HG03520 (cell line): Measurements from ENCODE around the gene KIRREL3.
A peak's percentile ranks its signal among the peaks of the same experiment; 100 is the strongest.

ENCODE experiments used
- ATAC-seq: cut with Tn5 transposase; IDR thresholded peaks from one replicate; pipeline ENCODE4 v1.9.1; 2021; ENCODE audit warnings: mild to moderate bottlenecking, moderate library complexity; ENCODE audit not compliant: unreplicated experiment

KIRREL3 gene

DNA sequence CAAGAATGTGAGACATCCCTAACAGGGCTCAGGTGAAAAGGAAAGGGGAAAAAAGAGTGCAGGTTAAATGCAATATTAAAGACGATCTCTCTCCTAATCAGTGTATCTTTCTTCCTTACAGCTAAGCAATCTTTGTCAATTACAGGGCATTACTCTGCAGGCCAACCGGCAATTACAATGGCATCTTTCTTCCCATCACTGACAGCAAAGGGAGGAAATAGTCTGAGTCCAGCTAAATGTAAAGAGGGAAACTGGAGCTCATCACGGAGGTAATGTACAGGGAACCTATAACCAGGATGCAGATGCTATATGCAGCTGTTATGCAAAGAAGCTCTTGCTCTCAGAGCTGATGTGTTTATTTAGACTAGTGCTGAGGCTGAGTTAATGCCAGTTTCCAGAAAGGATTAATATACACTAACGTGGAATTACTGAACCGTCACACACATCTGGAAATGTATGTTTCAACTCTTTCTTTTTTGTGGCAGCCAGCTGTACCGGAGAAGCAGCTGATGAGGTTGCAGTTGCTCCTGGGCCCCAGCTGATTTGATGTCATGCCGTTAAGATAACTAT, 121.6 kb downstream of the KIRREL3 start:
- ATAC-seq = no peak

GRCh38 chr11:126874831-126875230, 125.7 kb downstream of the KIRREL3 start:
- no peak for ATAC-seq

- ATAC-seq = no peak
Measured at GRCh38 chr11:126874276-126874675, 126.3 kb downstream of the KIRREL3 start.

DNA sequence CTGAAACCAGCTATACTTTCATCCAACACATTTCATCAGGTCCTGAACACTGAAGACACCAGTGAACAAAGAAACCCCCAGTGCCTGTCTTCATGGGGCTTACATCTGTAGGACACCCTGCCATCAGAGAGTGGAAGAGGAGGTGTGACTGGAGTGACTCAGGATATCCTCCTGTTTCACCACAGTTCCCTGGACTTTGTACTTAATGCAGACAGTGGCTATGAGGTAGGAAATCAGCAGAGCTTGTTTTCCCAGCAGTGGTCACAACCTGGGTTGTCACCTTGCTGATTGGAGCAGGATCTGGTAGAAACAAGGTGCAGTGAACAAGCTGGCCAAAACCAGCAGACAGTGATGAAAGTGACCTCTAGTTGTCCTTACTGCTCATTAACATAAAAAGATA, 128.8 kb downstream of the KIRREL3 start:
- no peak for ATAC-seq

- ATAC-seq = no peak
Measured at GRCh38 chr11:126870021-126870420, 130.5 kb downstream of the KIRREL3 start.

DNA sequence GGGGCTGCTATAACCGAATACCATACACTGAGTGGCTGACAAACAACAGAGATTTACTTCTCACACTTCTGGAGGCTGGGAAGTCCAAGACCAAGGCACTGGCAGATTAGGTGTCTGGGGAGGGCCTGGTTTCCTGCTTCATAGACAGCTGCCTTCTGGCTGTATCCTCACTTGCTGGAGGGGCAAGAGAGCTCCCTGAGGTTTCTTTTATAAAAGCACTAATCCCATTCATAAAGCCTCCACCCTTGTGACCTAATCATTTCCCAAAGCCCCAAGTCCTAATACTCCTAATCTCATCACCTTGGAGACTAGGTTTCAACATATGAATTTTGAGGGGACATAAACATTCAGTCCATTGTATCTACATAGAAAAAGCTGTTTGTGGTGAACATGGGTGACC, 131.8 kb downstream of the KIRREL3 start:
- ATAC-seq = no peak

GRCh38 chr11:126864934-126865333, 135.6 kb downstream of the KIRREL3 start:
- ATAC-seq = no peak

DNA sequence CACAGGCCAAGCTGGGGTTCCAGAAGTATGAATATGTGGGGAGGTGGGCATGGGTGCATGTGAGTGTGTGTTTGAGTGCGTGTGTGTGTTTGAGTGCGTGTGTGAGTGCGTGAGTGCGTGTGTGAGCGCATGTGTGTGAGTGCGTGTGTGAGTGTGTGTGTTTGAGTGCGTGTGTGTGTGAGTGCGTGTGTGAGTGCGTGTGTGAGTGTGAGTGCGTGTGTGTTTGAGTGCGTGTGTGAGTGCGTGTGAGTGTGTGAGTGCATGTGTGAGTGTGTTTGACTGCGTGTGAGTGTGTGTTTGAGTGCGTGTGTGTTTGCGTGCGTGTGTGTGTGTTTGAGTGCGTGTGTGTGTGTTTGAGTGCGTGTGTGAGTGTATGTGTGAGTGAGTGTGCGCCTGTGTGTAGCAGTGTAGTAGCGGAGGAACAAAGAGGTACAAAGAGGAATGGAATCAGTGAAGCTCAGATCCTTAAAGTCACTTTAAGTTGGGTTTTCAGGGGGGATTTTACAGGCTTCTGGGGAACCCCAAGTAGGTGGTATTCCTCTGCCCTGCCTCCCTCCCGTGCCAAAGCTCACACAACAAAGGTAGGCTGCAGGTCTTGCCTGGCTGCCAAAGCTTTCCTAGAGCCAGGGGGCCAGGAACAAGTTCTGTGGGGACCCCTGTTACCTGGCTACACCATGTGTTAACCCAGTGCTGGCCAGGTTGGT, 137.1 kb downstream of the KIRREL3 start:
- no peak for ATAC-seq

- peak; percentile 66 for ATAC-seq
Measured at GRCh38 chr11:126862664-126863243, 137.8 kb downstream of the KIRREL3 start.

GRCh38 chr11:126861796-126862459, 138.6 kb downstream of the KIRREL3 start:
- no peak for ATAC-seq

GRCh38 chr11:126857860-126858808, 142.4 kb downstream of the KIRREL3 start:
- ATAC-seq = no peak

DNA sequence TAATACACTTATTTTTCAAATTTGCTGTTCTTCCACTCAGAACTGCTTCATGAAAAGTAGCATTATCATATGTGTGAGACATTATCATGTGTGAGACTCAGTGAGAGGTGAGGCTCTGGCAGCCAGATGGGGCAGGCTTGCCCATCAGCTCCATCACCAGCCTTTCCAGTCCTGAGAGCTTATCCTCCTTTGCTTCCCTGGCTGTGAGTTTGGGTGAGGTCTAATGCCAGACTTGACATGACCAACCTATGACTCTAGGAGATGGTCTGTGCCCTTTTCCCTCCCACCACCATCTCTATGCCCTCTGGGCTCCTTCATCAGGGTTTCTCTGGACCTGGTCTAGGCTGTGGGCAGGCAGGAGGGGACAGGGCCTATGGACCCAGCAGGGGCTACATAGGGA, 145.0 kb downstream of the KIRREL3 start:
- no peak for ATAC-seq

DNA sequence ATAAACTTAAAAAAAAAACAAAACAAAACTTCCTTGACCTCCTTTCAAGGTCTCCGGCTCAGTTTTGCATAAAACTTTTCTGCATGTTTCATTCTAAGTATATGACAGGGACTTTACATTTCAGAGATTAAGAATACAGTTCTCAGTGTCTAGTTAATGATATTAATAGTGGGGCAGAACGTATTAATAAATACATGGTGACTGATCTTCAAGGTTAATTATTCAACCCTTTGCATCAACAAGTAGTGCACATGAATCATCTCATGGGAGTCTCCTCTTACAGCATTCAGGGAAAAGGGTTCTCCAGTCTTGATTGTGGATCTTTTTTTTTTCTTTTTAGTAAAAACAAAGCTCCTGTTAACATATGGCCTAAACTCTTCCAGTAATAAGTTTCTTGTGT, 146.8 kb downstream of the KIRREL3 start:
- no peak for ATAC-seq

DNA sequence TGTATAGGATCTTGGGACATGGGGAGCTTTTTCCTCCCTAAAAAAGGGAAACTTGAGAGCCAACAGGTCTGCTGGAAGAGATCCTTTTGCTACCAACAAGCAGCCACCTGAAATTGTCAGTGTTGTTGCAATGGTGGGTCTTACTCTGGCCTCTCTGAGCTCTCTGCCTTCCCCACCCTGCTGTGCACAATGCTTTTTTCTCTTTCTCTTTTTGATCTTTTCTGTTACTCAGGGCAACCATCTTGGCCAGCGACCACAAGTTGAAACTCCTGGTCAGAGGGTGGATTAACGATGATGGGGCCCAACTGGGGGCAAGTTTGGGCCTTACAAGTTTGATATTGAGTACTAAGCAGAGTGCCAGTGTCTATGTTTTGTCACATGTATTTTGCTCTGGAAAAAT, 155.8 kb downstream of the KIRREL3 start:
- ATAC-seq = no peak

DNA sequence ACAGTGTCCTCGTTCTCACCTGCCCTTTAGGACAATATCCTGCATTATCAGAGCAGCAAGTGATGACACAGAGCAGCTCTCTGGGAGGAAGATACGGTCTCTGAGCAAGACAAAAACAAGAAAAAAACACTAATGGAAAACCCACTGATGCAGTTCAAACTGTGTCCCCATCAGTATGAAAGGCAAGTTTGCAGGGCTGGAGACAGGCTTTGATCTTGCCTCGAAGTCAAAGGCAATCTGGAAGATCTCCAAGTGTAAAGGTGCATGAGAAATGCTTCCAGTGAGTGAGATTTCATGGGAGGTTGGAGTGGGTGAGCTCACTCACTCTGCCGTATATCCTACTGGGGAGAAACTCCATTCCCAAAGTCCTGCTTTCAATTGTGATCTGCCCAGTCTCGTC, 157.5 kb downstream of the KIRREL3 start:
- no peak for ATAC-seq

- ATAC-seq = no peak
Measured at GRCh38 chr11:126841999-126842398, 158.6 kb downstream of the KIRREL3 start.

GRCh38 chr11:126840975-126841374, 159.6 kb downstream of the KIRREL3 start:
- ATAC-seq = no peak

GRCh38 chr11:126840201-126840886, 160.2 kb downstream of the KIRREL3 start:
- no peak for ATAC-seq

DNA sequence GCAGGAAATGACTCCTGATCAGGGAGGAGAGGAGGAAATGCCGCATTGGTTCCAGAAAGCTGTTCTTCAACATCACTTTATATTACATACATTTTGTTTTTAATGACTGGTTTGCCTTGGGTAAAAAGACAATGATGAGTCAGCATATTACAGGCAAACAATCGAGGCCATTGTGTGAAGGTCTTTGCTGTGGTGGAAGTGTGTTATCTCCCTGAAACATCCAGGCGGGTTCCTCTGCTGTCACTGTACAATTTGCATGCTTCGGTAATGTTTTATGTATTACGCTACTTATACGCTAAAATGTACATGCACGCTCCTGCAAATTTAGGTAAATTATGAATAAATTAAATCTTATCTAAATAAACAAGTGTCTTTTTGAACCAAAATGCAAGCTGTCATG, 161.1 kb downstream of the KIRREL3 start:
- ATAC-seq = no peak

DNA sequence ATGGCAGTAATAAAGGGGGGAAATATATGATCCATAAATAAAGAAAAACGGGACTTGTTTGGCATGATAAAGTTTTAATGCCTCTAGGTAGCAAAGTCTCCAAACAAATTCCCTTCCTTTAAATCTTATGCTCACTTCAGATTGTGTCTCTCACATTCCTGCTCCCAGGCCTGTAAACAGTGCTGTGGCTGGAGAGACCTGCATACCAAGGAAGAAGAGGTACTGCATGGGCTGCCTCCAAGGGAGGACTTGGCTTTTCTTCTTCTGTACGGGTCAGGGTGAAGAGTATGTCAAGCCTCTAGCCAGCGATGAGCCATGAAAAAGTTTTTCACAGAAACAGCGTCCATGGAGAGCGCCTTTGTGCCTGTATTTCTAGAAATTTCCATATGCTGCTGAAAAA, 161.8 kb downstream of the KIRREL3 start:
- no peak for ATAC-seq
